Measurements from ENCODE around the gene UAP1L1.
"Not testable (repeated sequence)": the region's sequence is repeated elsewhere in the genome, so short reads cannot be mapped to it uniquely, and the experiment has no call there.

Gene UAP1L1

GRCh38 chr9:137114613-137115393 lies 37.5 kb downstream of the UAP1L1 start, which contains the start of gene DPP7:
DPP7 (minus strand) TSS chr9:137114733; CDS start chr9:137114713, 20 bp downstream.
- DNase-seq (ENCODE audit: low spot score) = peak; percentile 76

GRCh38 chr9:137115394-137116026 lies 38.2 kb downstream of the UAP1L1 start:
- no peak for DNase-seq (ENCODE audit: low spot score)

GRCh38 chr9:137116027-137116507 lies 38.8 kb downstream of the UAP1L1 start:
- DNase-seq (ENCODE audit: low spot score) = no peak

DNA sequence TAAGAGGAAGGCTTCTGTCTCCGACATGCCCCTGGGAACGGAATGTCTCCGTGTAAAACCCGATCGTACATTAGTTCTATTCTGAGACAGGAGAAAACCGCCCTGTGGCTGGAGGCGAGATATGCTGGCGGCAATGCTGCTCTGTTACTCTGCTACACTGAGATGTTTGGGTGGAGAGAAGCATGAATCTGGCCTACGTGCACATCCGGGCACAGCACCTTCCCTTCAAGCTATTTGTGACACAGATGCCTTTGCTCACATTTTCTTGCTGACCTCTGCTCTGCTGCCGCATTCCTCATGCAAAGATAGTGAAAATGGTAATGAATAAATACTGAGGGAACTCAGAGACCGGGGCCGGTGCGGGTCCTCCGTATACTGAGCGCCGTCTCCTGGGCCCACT lies 39.4 kb downstream of the UAP1L1 start:
- DNase-seq (ENCODE audit: low spot score) = no peak

- no peak for DNase-seq (ENCODE audit: low spot score)
Measured at GRCh38 chr9:137117269-137117731, 40.0 kb downstream of the UAP1L1 start.

- DNase-seq (ENCODE audit: low spot score) = not testable (repeated sequence)
Measured at GRCh38 chr9:137118092-137118603, 40.8 kb downstream of the UAP1L1 start.

DNA sequence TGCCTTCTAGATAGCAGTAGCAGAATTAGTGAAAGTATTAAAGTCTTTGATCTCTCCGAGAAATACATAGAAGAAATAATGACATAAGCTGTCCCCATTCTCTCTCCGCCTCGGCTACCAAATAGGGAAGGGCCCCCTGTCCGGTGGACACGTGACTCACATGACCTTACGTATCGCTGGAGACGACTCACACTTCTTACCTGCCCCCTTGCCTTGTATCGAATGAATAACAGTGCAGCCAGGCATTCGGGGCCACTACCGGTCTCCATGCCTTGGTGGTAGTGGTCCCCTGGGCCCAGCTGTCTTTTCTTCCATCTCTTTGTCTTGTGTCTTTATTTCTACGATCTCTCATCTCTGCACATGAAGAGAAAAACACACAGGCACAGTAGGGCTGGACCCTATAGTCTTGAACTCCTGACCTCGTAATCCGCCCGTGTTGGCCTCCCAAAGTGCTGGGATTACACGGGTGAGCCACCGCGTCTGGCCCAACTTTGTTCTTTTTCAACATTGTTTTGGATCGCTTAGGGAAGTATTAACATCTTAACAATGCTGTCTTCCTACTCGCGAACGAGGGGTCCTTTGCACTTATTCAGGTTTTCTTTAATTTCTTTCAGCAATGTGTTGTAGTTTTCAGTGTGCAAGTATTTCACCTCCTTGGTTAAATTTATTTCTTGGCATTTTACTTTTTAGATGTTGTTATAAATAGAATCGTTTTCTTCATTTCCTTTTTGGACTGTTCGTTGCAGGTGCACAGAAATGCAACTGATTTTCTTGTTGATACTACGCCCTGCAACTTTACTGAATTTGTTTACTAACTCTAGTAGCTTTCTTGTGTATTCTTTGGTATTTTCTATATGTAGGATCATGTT lies 44.8 kb downstream of the UAP1L1 start:
- not testable (repeated sequence) for DNase-seq (ENCODE audit: low spot score)

- not testable (repeated sequence) for DNase-seq (ENCODE audit: low spot score)
Measured at GRCh38 chr9:137122796-137123467, 45.6 kb downstream of the UAP1L1 start.

DNA sequence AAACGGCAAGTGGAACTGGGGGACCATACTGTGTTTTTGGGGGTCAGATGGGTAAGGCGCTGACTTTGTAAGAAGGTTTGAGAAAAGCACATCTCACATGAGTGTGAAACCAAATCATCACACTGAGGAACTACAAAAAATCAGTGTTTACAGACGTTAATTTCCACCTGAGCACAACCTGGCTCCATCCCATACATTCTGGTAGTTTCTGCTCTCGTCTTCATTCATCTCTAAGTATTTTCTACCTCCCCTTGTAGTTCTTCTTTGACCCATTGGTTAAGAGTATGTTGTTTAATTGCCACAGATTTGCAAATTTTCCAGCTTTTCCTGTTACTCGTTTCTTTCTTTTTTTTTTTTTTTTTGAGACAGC lies 46.1 kb downstream of the UAP1L1 start:
- DNase-seq (ENCODE audit: low spot score) = no peak

- DNase-seq (ENCODE audit: low spot score) = not testable (repeated sequence)
Measured at GRCh38 chr9:137123952-137124462, 46.7 kb downstream of the UAP1L1 start.

GRCh38 chr9:137126786-137127185 lies 49.5 kb downstream of the UAP1L1 start:
- DNase-seq (ENCODE audit: low spot score) = no peak

DNA sequence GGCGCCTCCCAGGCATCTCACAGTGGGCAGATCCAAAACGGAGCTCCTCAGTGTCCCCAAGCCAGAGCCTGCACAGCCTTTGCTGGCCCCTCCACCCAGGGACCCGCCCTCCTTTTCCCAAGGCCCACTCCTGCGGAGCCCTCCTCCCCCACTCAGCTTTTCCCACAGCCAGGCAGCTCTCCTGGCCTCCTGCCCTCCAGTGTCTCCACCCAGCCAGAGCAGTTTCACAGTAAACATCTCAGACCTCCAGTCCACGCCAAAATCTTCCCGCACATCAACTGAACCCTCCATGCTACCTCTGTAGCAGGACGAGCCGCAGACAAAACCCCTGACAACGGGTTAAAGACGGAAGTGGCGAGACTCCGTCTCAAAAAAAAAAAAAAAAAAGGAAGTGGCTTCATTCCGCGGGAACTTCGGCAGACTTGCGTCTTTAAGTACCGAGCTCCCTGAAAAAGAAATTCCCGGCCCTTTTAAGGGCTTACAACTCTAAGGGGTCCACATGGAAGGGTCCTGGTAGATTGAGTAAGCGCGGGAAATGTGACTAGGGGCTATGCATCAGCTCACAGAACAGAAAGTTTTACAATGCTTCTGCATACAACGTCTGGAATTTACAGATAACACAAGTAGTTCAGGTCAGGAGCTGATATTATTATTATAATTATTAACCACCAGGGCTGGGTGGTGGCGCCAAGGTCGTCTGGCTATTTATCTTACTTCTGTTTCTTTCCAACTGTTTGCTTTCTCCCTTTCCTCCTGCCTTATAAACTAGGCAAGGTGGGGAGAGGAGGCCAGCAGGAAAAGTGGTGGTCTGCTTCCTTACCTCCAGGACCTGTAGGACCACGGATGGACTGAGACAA lies 50.2 kb downstream of the UAP1L1 start:
- peak; percentile 40 for DNase-seq (ENCODE audit: low spot score)

GRCh38 chr9:137128158-137128861 lies 51.0 kb downstream of the UAP1L1 start:
- DNase-seq (ENCODE audit: low spot score) = no peak

DNA sequence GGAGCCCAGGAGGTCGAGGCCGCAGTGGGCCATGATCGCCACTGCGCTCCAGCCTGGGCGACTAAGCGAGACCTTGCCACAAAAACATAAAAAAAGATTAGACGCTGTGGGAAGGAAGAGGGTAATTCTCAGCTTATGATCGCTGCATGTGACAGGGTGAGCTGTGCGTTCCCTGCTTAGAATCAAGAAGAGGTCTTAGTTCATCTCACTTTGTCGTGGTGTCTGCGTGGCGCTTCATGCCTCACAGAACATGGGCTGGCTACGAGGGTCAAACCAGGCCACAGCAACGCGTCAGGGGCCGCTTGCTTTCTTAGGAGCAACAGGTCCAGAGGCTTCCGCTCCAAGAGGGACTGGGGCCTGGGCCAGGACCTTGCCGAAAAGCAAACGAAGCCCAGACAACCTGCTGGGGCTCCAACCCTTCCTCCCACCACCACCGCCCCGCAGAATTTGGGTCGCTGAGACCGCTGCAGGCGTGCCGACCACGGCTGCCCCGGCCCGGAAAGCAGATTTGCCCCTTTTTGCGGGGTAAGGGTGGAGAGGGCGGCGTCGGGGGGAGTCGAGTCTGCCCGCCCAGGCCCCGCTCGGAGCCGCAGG lies 51.6 kb downstream of the UAP1L1 start:
- DNase-seq (ENCODE audit: low spot score) = peak; percentile 2

DNA sequence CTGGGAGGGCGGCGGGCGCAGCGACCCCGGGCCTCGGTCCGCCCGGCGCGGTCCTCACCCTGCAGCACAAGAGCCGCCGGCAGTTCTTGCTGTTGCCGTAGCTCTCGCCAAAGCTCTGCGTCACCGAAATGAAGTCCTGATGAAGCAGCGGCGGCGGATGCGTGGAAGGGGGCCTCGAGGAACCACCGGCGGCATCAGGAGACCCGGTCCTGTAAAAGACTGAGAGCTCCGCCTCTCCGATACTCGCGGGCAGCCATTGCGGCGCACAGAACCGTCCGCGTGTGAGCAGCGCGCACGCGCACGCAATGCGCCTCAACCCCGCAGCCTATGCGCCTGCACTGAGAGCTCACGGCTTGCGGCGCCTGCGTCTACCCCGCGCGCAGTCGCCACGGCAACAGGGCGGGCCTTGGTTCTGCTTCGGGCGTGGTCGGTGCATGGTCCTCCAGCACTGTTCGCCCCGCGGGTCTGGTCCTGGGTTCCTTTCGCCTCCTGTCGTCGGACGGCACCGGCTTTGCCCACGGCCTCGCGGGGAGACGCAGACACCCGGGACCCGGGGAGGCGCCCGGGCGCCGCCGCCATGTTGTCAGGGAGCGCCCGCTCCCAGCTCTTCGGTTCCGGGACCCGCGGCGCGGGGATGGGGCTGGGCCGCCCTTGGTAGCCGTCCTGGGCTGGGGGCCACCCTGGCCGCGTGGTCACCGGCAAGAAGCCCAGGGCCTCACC lies 52.3 kb downstream of the UAP1L1 start:
- DNase-seq (ENCODE audit: low spot score) = peak; percentile 90

- no peak for DNase-seq (ENCODE audit: low spot score)
Measured at GRCh38 chr9:137130176-137130755, 52.9 kb downstream of the UAP1L1 start.

All from CD4-positive, alpha-beta T cell treated with Interleukin-2 at 100 ng/mL for 4 hours (primary cell).